ENCODE measurements around the gene SCN7A. TPM values are rescaled to one million over a fixed set of nuclear protein-coding genes. Genes with fewer than 3 reads are reported as not detected.

SCN7A gene
- total RNA-seq, 2 experiments from 2014 or later: not detected

GRCh38 chr2:166454006-166454595, 39.9 kb downstream of the SCN7A start:
- DNase-seq (ENCODE audit: low spot score): no peak
- H3K4me3 ChIP-seq (ENCODE audit: low read depth, low read length, poor library complexity, severe bottlenecking): no peak overlapping the region
- H2AFZ ChIP-seq (ENCODE audit: low read length): no peak overlapping the region
- H3K27ac ChIP-seq (ENCODE audit: low read depth, low read length, poor library complexity, severe bottlenecking): no peak overlapping the region
- POLR2A ChIA-PET: interaction anchor here (0.6 kb wide), 1 partner anchor 300 kb away, joined by 3 read pairs; no protein-coding TSS in a partner anchor
- no peaks in the 10 kb centered on the region for H3K4me1 ChIP-seq (ENCODE audit: insufficient read depth, low read length, poor library complexity, severe bottlenecking)
- no peaks in the 10 kb centered on the region for H3K9me3 ChIP-seq (ENCODE audit: low read length)
- CTCF ChIA-PET (ENCODE audit: unreplicated experiment): no interaction called here
- H4K20me1 ChIP-seq (ENCODE audit: insufficient read depth, low read length): no peaks in the 10 kb centered on the region
- H3K9me2 ChIP-seq (ENCODE audit: insufficient read depth, low read length): no peaks in the 10 kb centered on the region
- H3K79me2 ChIP-seq (ENCODE audit: insufficient read depth, low read depth, low read length): no peaks in the 10 kb centered on the region
- BruUV-seq (replicated peaks): no TSS peak
- no peak for TF ChIP-seq CTCF (conservative IDR thresholded peaks at IDR 0.05; ENCODE audit: low read length)
- no peak for TF ChIP-seq EZH2phosphoT487 (IDR thresholded peaks at IDR 0.05; ENCODE audit: borderline replicate concordance, low read depth, low read length)
- H3K4me2 ChIP-seq (ENCODE audit: low read length): no peak overlapping the region
- intact Hi-C loops (cut with micrococcal nuclease; ENCODE audit: unreplicated experiment): no loop called here
- H3K36me3 ChIP-seq (ENCODE audit: insufficient read depth, low read length): no peaks in the 10 kb centered on the region

GRCh38 chr2:166451468-166451867, 42.6 kb downstream of the SCN7A start:
- Histone ChIP-seq H3K4me2 (ENCODE audit: low read length) (no peak overlapping the region), H3K27ac (ENCODE audit: low read depth, low read length, poor library complexity, severe bottlenecking) (no peak overlapping the region), H3K9me2 (ENCODE audit: insufficient read depth, low read length) (no peaks in the 10 kb centered on the region), H3K4me3 (ENCODE audit: low read depth, low read length, poor library complexity, severe bottlenecking) (no peak overlapping the region), H3K79me2 (ENCODE audit: insufficient read depth, low read depth, low read length) (no peaks in the 10 kb centered on the region), H3K4me1 (ENCODE audit: insufficient read depth, low read length, poor library complexity, severe bottlenecking) (no peaks in the 10 kb centered on the region), H4K20me1 (ENCODE audit: insufficient read depth, low read length) (no peaks in the 10 kb centered on the region), H2AFZ (ENCODE audit: low read length) (no peak overlapping the region), H3K9me3 (ENCODE audit: low read length) (no peaks in the 10 kb centered on the region), H3K36me3 (ENCODE audit: insufficient read depth, low read length) (no peaks in the 10 kb centered on the region)
- no peak for TF ChIP-seq EZH2phosphoT487 (IDR thresholded peaks at IDR 0.05; ENCODE audit: borderline replicate concordance, low read depth, low read length)
- no peak for TF ChIP-seq CTCF (conservative IDR thresholded peaks at IDR 0.05; ENCODE audit: low read length)
- no peak for DNase-seq (ENCODE audit: low spot score)
- no TSS peak for BruUV-seq (replicated peaks)
- ChIA-PET POLR2A (no interaction called here), CTCF (ENCODE audit: unreplicated experiment) (no interaction called here)
- intact Hi-C loops (cut with micrococcal nuclease; ENCODE audit: unreplicated experiment): no loop called here

- H3K9me2 ChIP-seq (ENCODE audit: insufficient read depth, low read length): no peaks in the 10 kb centered on the region
- H3K9me3 ChIP-seq (ENCODE audit: low read length): no peaks in the 10 kb centered on the region
- no peak overlapping the region for H3K4me2 ChIP-seq (ENCODE audit: low read length)
- H3K36me3 ChIP-seq (ENCODE audit: insufficient read depth, low read length): no peaks in the 10 kb centered on the region
- H3K79me2 ChIP-seq (ENCODE audit: insufficient read depth, low read depth, low read length): no peaks in the 10 kb centered on the region
- no peak for DNase-seq (ENCODE audit: low spot score)
- no peaks in the 10 kb centered on the region for H3K4me1 ChIP-seq (ENCODE audit: insufficient read depth, low read length, poor library complexity, severe bottlenecking)
- TF ChIP-seq EZH2phosphoT487 (IDR thresholded peaks at IDR 0.05; ENCODE audit: borderline replicate concordance, low read depth, low read length) (no peak), CTCF (conservative IDR thresholded peaks at IDR 0.05; ENCODE audit: low read length) (no peak)
- no peak overlapping the region for H2AFZ ChIP-seq (ENCODE audit: low read length)
- no peak overlapping the region for H3K27ac ChIP-seq (ENCODE audit: low read depth, low read length, poor library complexity, severe bottlenecking)
- no TSS peak for BruUV-seq (replicated peaks)
- no peaks in the 10 kb centered on the region for H4K20me1 ChIP-seq (ENCODE audit: insufficient read depth, low read length)
- intact Hi-C loops (cut with micrococcal nuclease; ENCODE audit: unreplicated experiment): no loop called here
- H3K4me3 ChIP-seq (ENCODE audit: low read depth, low read length, poor library complexity, severe bottlenecking): no peak overlapping the region
- ChIA-PET POLR2A (no interaction called here), CTCF (ENCODE audit: unreplicated experiment) (interaction anchor here (0.6 kb wide), 1 partner anchor 23 kb away, joined by 3 read pairs; no protein-coding TSS in a partner anchor)
Measured at GRCh38 chr2:166449439-166449838, 44.6 kb downstream of the SCN7A start.

Data from OCI-LY7 (cell line).